PFSK-1 (cell line): ENCODE results near the gene APBB2.

Experiments used
- FOXP2 ChIP-seq: optimal IDR thresholded peaks from 2 replicates; pipeline ENCODE3; 2011; ENCODE audit warnings: borderline replicate concordance, control low read depth, inconsistent platforms; ENCODE audit not compliant: insufficient read depth; ENCODE audit errors: extremely low read length, extremely low read depth
- POLR2AphosphoS5 ChIP-seq: IDR thresholded peaks from 2 replicates; pipeline ENCODE4 v1.6.1; 2012; ENCODE audit warnings: low read depth, mild to moderate bottlenecking, control low read depth, low read length, moderate library complexity
- SIN3A ChIP-seq: IDR thresholded peaks from 2 replicates; pipeline ENCODE4 v1.6.1; 2012; ENCODE audit warnings: mild to moderate bottlenecking, low read length, moderate library complexity, borderline replicate concordance; ENCODE audit not compliant: insufficient read depth
- TAF1 ChIP-seq: IDR thresholded peaks from 2 replicates; pipeline ENCODE4 v1.6.1; 2012; ENCODE audit warnings: low read length, control low read depth, borderline replicate concordance; ENCODE audit not compliant: insufficient read depth
- TF ChIP-seq, protein P1 (sequence below), 2 experiments: IDR thresholded peaks; 2 replicates each; pipeline versions ENCODE4 v1.6.1 to v1.8.0; 2011 to 2012; ENCODE audit warnings: low read depth in 2 of 2, low read length in 2 of 2, control low read depth in 1 of 2, inconsistent platforms in 1 of 2, mild to moderate bottlenecking in 1 of 2, moderate library complexity in 1 of 2; ENCODE audit not compliant: insufficient read depth in 1 of 2

- TF ChIP-seq, protein P1, sequence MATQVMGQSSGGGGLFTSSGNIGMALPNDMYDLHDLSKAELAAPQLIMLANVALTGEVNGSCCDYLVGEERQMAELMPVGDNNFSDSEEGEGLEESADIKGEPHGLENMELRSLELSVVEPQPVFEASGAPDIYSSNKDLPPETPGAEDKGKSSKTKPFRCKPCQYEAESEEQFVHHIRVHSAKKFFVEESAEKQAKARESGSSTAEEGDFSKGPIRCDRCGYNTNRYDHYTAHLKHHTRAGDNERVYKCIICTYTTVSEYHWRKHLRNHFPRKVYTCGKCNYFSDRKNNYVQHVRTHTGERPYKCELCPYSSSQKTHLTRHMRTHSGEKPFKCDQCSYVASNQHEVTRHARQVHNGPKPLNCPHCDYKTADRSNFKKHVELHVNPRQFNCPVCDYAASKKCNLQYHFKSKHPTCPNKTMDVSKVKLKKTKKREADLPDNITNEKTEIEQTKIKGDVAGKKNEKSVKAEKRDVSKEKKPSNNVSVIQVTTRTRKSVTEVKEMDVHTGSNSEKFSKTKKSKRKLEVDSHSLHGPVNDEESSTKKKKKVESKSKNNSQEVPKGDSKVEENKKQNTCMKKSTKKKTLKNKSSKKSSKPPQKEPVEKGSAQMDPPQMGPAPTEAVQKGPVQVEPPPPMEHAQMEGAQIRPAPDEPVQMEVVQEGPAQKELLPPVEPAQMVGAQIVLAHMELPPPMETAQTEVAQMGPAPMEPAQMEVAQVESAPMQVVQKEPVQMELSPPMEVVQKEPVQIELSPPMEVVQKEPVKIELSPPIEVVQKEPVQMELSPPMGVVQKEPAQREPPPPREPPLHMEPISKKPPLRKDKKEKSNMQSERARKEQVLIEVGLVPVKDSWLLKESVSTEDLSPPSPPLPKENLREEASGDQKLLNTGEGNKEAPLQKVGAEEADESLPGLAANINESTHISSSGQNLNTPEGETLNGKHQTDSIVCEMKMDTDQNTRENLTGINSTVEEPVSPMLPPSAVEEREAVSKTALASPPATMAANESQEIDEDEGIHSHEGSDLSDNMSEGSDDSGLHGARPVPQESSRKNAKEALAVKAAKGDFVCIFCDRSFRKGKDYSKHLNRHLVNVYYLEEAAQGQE (IDR thresholded peaks at IDR 0.05; ENCODE audit: insufficient read depth in 1 of 2, low read depth in 2 of 2, low read length in 2 of 2), result no peak
- TF ChIP-seq POLR2AphosphoS5, result no peak
- TF ChIP-seq TAF1, result no peak
- TF ChIP-seq FOXP2, result no peak
- TF ChIP-seq SIN3A, result no peak
These were observed 348.6 kb downstream of the APBB2 start for GRCh38 chr4:40865696-40866095.
